Upper lobe of left lung (tissue), 4 donors: ENCODE data around the gene TRIM47.

Experiments
- CTCF ChIP-seq, 6 experiments: fragments of 450-650 bp in 4 of 6; fragments of 200-600 bp in 2 of 6; sonication (generic) in 2 of 6; IDR thresholded peaks; one replicate each; pipeline ENCODE4 v1.5.1; 2016 to 2019; ENCODE audit warnings: antibody characterized with exemption in 6 of 6
- EP300 ChIP-seq, 4 donors: sonication (generic); formaldehyde crosslinking; IDR thresholded peaks; one replicate each; pipeline ENCODE4 v1.5.1; 2017; ENCODE audit warnings: antibody characterized with exemption in 4 of 4, control low read depth in 2 of 4
- POLR2A ChIP-seq, 4 donors: fragments of 450-650 bp; IDR thresholded peaks; one replicate each; pipeline ENCODE4 v1.5.1; 2016 to 2017; ENCODE audit warnings: antibody characterized with exemption in 4 of 4, mild to moderate bottlenecking in 2 of 4
- POLR2AphosphoS5 ChIP-seq, 2 donors: sonication (generic); formaldehyde crosslinking; IDR thresholded peaks; one replicate each; pipeline ENCODE4 v1.5.1; 2017; ENCODE audit warnings: antibody characterized with exemption in 2 of 2

DNA sequence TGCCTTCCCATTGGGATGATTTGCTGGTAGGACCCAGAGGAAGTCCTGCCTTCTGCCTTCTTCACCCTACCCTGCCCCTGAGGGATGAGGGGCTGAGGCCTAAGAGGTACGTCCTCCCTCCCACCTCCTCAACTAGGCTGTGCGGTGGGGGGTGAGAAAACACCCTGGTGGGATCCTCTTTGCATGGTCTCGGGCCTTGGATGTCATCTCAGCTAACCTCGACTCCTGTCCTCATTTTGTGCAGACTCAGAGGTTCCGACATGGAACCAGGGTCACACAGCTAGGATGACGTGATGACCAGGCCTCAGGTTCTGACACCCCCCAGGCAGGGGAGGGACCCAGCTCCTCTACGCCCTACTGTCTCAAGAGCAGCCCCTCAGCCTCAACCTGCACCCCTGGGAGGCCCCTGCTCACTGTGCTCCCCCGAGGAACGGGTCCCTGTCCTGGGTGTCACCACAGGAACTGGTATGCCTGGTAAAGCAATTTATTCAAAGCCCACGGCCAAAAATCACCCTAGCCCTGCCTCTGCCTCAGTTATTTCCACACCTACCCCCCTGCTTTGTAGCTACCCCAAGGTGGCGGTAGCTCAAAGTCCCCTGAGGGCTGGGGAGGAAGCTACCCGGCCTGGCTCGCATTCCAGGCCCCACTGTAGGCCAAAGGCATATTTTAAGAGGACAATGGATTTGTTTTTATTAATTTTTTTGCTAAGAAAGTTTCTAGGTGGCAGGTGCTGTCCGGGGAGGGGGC is 51.6 kb downstream of the TRIM47 start:
- TF ChIP-seq POLR2A (IDR thresholded peaks at IDR 0.05) (no peak), POLR2AphosphoS5 (IDR thresholded peaks at IDR 0.05) (no peak), CTCF (IDR thresholded peaks at IDR 0.05) (no peak), EP300 (IDR thresholded peaks at IDR 0.05) (no peak)
